Activated naive CD4-positive, alpha-beta T cell (primary cell): Measurements from ENCODE around the gene SPACA4.

Source experiments
- DNase-seq, 4 experiments: peaks; one replicate each; lab custom pipeline; 2025; lab: John Stamatoyannopoulos, UW

Gene SPACA4

GRCh38 chr19:48596679-48597465 lies 9.7 kb upstream of the SPACA4 start:
- peak in 1 of 4 experiments; percentile 12 for DNase-seq

- DNase-seq, result no peak
These were observed 7.4 kb upstream of the SPACA4 start for GRCh38 chr19:48598996-48599700.

GRCh38 chr19:48600679-48601417 lies 5.7 kb upstream of the SPACA4 start:
- DNase-seq, result no peak

GRCh38 chr19:48603001-48603400 lies 3.5 kb upstream of the SPACA4 start:
- no peak for DNase-seq

- no peak for DNase-seq
These were observed 3.1 kb upstream of the SPACA4 start for GRCh38 chr19:48603449-48603848.

- no peak for DNase-seq
These were observed 2.7 kb upstream of the SPACA4 start for GRCh38 chr19:48603850-48604249.

GRCh38 chr19:48607359-48607755 lies 815 bp downstream of the SPACA4 start:
- no peak for DNase-seq

- peak in 1 of 4 experiments; percentile 40 for DNase-seq
These were observed 2.3 kb downstream of the SPACA4 start for GRCh38 chr19:48608798-48609263.

- DNase-seq, result no peak
These were observed 3.1 kb downstream of the SPACA4 start for GRCh38 chr19:48609571-48610108.

- no peak for DNase-seq
These were observed 5.3 kb downstream of the SPACA4 start for GRCh38 chr19:48611872-48612271.

GRCh38 chr19:48613024-48613851 lies 6.7 kb downstream of the SPACA4 start:
- DNase-seq, result no peak

GRCh38 chr19:48613852-48614435 lies 7.4 kb downstream of the SPACA4 start:
- DNase-seq, result no peak

- no peak for DNase-seq
These were observed 8.1 kb downstream of the SPACA4 start, which contains the start of gene FAM83E for GRCh38 chr19:48614436-48615230. TSS of gene FAM83E (minus strand) at chr19:48615076. CDS start at chr19:48613372, 1,704 bp downstream.

GRCh38 chr19:48615231-48616040 lies 8.9 kb downstream of the SPACA4 start:
- no peak for DNase-seq

GRCh38 chr19:48616041-48616436 lies 9.5 kb downstream of the SPACA4 start:
- DNase-seq, result no peak

GRCh38 chr19:48616491-48617056 lies 10.0 kb downstream of the SPACA4 start:
- DNase-seq, result no peak

- DNase-seq, result no peak
These were observed 10.8 kb downstream of the SPACA4 start for GRCh38 chr19:48617146-48617937.
